PC-9 (cell line): ENCODE data around the gene ZNF14.

Experiments
- EZH2 ChIP-seq: fragments of 200-600 bp; sonication (generic); IDR thresholded peaks from 2 replicates; pipeline ENCODE4 v1.8.0; 2017; ENCODE audit warnings: antibody characterized with exemption, low read depth
- TF ChIP-seq, protein P1 (sequence below): fragments of 200-600 bp; sonication (generic); conservative IDR thresholded peaks from 2 replicates; pipeline ENCODE4 v1.6.1; 2017; ENCODE audit warnings: mixed run types, antibody characterized with exemption, mild to moderate bottlenecking, moderate library complexity

DNA sequence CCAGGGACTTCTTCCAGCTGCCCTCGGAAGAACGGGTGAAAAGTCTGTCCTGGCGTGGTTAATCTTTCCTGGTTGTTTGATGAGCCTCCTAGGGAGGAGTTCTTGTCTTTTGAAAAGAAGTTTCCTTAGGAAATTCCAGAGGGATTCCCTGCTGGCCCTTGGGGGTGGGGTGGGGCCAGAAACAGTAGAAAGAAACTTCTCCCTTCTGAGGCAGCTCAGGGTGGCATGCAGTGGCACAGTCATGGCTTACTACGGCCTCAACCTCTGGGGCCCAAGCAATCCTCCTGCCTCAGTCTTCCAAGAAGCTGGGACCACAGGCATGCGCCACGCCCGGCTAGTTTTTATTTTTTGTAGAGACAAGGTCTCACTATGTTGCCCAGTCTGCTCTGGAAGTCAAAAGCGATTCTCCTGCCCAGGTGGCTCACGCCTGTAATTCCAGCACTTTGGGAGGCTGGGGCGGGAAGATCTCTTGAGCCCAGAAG, 62.8 kb downstream of the ZNF14 start:
- TF ChIP-seq, protein P1, sequence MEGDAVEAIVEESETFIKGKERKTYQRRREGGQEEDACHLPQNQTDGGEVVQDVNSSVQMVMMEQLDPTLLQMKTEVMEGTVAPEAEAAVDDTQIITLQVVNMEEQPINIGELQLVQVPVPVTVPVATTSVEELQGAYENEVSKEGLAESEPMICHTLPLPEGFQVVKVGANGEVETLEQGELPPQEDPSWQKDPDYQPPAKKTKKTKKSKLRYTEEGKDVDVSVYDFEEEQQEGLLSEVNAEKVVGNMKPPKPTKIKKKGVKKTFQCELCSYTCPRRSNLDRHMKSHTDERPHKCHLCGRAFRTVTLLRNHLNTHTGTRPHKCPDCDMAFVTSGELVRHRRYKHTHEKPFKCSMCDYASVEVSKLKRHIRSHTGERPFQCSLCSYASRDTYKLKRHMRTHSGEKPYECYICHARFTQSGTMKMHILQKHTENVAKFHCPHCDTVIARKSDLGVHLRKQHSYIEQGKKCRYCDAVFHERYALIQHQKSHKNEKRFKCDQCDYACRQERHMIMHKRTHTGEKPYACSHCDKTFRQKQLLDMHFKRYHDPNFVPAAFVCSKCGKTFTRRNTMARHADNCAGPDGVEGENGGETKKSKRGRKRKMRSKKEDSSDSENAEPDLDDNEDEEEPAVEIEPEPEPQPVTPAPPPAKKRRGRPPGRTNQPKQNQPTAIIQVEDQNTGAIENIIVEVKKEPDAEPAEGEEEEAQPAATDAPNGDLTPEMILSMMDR, result no peak
- no peak for TF ChIP-seq EZH2
